ENCODE results near the gene RPP25L.
A peak's percentile ranks its signal among the peaks of the same experiment; 100 is the strongest.

Gene RPP25L

GRCh38 chr9:34611251-34611810 lies 566 bp downstream of the RPP25L start:
- no peak for DNase-seq (ENCODE audit: low read depth, low spot score)

DNA sequence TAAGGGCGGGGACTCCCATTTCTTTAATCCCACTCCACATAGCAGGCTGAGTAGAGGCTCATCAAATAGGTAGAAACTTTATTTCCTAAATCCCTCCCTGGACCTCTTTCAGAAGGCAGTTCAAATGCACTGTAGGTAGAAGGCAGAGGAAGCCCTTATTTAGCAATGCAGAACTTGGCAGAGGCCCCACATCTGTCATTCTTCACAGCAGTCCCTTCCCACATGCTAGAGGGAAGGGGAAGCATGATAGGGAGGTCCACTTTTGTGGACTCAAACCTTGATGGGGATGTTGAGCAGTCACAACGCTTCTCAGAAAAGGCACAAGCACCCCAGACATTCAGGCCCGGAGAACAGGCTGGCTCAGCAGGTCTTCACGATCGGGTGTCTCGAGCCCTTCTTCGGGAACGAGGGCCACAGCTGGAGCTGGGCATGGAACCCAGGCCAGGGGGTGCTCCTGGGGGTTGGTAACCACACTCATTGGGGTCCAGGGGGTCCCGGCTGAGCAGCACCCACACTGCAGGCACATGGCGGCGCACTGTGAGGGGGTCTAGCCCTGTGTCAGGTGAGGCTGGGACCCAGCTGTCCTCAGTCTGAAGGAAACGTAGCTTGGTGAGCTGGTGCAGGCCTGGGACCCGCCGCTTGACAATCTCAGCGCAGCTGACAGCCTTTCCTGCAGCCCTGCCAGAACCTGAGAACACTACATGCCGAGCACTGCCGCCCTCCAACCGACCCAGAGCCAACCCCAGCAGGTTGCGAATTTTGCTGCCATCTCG lies 1.3 kb downstream of the RPP25L start:
- no peak for DNase-seq (ENCODE audit: low read depth, low spot score)

GRCh38 chr9:34607331-34607730 lies 4.6 kb downstream of the RPP25L start:
- no peak for DNase-seq (ENCODE audit: low read depth, low spot score)

DNA sequence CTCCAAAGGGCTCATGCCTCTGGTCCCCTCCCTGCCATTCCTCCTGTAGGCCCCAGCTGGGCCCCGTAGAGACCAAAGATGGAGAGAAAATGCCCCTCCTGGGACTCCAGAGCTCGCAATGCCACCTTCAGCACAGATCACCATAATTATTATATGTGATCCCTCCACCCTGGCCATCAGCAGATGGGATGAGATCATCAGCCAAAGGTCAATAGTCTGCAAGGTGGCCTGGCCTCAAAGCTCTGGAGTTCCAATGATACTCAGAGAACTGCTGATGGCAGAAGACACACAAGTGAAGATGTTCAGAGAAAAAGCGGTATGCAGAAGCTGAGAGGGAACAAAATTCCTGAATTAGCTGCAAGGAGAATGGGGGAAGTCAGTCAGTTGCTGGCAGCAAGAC lies 5.0 kb downstream of the RPP25L start:
- no peak for DNase-seq (ENCODE audit: low read depth, low spot score)

GRCh38 chr9:34606190-34606589 lies 5.7 kb downstream of the RPP25L start:
- DNase-seq (ENCODE audit: low read depth, low spot score): no peak

- DNase-seq (ENCODE audit: low read depth, low spot score): peak; percentile 56
These were observed 8.2 kb downstream of the RPP25L start for GRCh38 chr9:34603610-34604231.

GRCh38 chr9:34601937-34602573 lies 9.8 kb downstream of the RPP25L start:
- DNase-seq (ENCODE audit: low read depth, low spot score): no peak

- no peak for DNase-seq (ENCODE audit: low read depth, low spot score)
These were observed 11.0 kb downstream of the RPP25L start for GRCh38 chr9:34600908-34601307.

GRCh38 chr9:34599546-34599945 lies 12.4 kb downstream of the RPP25L start:
- DNase-seq (ENCODE audit: low read depth, low spot score): no peak

DNA sequence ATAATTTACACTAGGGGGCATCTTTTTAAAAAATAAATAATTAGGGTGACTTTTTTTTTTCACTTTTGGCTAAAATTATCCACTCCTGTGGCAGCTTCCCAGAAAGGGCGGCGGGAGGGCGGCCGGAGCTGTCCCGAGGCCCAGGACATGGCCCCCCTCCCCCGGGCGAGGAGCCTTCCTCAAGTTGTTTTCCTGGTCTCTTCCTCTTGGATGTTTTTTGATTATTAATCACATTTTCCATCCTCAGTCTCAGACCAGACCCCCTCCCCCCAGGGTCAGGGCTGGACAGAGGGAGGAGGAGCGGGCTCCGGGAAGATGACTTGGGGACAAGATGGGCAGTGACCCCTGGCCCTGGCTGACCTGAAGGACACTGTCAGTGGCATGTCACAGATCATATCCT lies 17.7 kb downstream of the RPP25L start:
- no peak for DNase-seq (ENCODE audit: low read depth, low spot score)

DNA sequence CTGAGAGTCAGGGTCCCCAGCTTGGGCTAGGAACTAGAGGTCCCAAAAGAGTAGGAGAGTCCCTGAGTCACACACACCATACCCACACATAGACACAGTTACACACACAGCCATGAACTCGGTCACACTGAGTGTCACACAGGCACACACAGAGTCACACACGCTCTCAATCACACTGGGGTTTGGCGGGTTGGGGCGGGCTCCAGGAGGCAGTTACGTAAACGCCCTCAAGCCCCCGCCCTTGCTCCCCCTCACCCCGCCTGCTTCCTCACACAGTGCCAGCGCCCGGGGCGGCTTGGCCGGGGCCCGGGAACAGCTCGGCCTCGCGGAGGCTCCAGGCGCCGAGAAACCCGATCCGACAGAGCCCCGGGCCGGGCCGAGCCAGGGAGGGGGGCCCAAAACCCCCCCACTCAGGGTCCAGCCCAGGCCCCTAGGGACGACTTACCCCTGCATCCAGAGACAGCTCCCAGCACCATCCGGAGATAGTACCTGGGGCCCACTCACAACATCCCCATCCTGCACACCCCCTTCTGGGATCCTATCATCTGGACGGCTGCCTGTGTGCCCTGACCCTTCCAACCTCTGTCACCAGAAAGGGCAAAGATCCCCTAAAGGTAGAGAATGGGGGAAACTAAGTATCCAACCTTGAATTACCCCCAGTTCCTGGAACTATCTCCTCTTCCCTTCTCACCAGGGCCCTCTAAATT lies 18.8 kb downstream of the RPP25L start:
- DNase-seq (ENCODE audit: low read depth, low spot score): no peak

GRCh38 chr9:34591917-34592866 lies 19.7 kb downstream of the RPP25L start:
- DNase-seq (ENCODE audit: low read depth, low spot score): no peak

DNA sequence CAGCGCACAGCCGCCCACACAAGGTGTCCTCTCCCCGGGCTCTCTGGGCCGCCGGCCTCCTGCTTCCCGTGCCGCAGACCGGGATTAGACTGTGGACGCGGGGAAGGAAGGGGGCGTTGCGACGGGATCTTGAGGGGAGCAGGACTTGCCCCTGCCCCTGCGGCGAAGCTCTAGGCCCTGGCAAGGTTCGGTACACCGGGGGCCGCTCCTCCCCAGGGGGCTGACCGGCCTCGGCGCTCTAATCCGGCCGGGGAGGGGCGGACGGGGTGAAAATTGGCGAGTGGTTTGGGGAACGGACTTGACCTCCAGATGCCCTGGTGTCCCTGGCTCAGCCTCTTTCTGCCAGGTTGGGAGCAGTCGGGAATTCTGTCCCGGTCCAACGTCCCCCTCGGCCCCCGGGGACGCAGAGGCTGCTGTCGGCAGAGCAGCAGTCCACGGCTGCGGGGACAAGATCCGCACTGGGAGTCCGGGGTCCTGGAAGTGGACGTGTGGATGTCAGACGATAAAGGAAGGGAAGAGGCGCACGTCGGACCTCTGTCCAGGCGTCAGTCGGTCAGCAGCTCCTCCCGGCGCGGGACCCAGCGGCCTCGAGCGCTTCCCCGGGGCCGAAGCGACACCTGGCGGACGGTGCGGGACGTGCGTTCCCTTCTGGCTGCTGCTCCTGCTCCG lies 20.5 kb downstream of the RPP25L start:
- peak; percentile 57 for DNase-seq (ENCODE audit: low read depth, low spot score)

DNA sequence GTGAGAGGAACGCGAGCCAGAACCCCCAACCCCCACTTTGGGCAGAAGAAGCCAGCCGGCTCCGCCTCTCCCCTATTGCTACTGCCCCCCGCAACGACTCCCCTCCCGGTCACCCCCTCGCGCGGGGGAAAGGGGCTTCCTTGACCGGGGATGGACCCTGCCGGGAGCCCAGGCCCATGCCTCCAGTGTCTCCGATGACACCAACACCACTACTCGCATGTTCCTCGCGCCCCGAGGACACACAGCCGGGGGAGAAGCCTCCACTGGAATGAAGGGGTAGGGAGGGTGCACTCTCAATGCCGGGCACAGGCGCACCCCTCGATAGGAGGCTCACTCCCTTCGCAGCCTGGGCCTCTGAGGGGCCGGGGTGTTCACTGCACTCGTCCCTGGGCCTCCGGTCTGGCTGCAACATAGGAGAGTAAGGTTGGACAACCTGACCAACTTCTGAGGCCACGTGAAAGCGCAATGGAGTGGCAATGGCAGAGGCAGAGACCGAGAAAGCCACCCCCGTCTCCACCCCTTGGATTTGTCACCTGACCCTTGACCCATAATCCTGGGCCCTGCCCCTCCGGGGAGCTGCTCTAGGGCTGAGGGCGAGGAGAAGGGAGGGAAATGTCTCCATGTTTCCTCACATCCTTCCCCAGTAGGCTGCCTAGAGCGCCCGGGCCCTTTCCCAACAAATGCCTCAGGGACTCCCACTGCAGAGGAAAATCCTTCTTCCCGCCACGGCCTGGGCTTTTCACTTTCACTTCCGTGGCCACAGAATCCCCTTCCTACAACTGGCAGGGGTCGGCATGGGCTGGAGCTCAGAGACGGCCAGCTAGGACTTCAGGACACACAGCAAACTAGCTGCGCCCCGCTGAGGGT lies 21.3 kb downstream of the RPP25L start:
- no peak for DNase-seq (ENCODE audit: low read depth, low spot score)

DNA sequence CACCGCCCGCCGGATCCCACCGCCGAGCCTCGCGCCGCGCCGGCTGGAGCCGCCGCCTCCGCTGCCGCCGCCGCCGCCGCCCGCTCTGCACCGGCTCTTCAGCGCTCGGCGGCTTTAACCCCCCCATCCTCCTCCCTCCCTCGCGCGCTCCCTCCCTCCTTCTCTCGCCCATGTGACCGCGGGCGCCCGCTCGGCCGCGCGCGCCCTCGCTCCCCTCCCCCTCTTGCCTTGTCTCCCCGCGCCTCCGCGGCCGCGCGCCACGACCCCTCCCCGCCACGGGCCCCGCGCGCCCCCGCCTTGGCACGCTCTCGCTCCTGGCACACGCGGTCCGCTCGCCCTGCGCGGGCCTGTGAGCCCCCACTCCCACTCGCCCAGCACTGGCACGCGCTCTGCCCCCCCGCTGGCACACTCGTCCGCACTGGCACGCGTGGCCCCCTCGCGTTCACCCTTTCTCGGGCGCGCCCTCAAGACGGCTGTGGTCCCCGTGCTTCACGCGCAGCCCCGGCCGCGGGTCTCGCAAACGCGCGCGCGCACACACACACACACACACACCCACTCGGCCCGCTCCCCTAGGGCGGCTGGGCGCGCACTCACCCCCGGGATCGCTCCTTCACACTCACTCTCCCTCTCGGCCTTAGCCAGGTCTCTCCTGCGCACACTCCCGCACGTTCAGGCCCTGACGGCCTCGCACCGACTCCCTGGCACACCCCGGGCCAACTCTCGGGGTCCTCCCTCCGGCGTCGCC lies 22.1 kb downstream of the RPP25L start, which contains the start of gene CNTFR:
CNTFR (minus strand) TSS at position 89 of the 745 bp plus-strand sequence. CDS start 20,743 bp downstream, outside the sequence.
- no peak for DNase-seq (ENCODE audit: low read depth, low spot score)

GRCh38 chr9:34588671-34589635 lies 22.9 kb downstream of the RPP25L start:
- no peak for DNase-seq (ENCODE audit: low read depth, low spot score)

- no peak for DNase-seq (ENCODE audit: low read depth, low spot score)
These were observed 24.6 kb downstream of the RPP25L start for GRCh38 chr9:34587271-34587670.
